ENCODE measurements around the gene CHST12.
"Not testable (repeated sequence)": the region's sequence is repeated elsewhere in the genome, so short reads cannot be mapped to it uniquely, and the experiment has no call there.

The CHST12 gene

GRCh38 chr7:2403718-2404648 is 572 bp downstream of the CHST12 start:
- DNase-seq (ENCODE audit: low read depth): no peak

GRCh38 chr7:2404714-2405119 is 1.3 kb downstream of the CHST12 start:
- DNase-seq (ENCODE audit: low read depth): no peak

- DNase-seq (ENCODE audit: low read depth): no peak
Measured at GRCh38 chr7:2405201-2405600, 1.8 kb downstream of the CHST12 start.

GRCh38 chr7:2405601-2406345 is 2.4 kb downstream of the CHST12 start:
- DNase-seq (ENCODE audit: low read depth): peak; percentile 36

- no peak for DNase-seq (ENCODE audit: low read depth)
Measured at GRCh38 chr7:2409745-2410414, 6.5 kb downstream of the CHST12 start.

GRCh38 chr7:2411049-2411448 is 7.6 kb downstream of the CHST12 start:
- no peak for DNase-seq (ENCODE audit: low read depth)

GRCh38 chr7:2411815-2412586 is 8.6 kb downstream of the CHST12 start:
- DNase-seq (ENCODE audit: low read depth): no peak

- DNase-seq (ENCODE audit: low read depth): no peak
Measured at GRCh38 chr7:2412587-2413201, 9.3 kb downstream of the CHST12 start.

GRCh38 chr7:2416063-2416462 is 12.7 kb downstream of the CHST12 start:
- no peak for DNase-seq (ENCODE audit: low read depth)

- no peak for DNase-seq (ENCODE audit: low read depth)
Measured at GRCh38 chr7:2416650-2417049, 13.2 kb downstream of the CHST12 start.

- not testable (repeated sequence) for DNase-seq (ENCODE audit: low read depth)
Measured at GRCh38 chr7:2417178-2417577, 13.8 kb downstream of the CHST12 start.

- DNase-seq (ENCODE audit: low read depth): no peak
Measured at GRCh38 chr7:2417981-2418481, 14.6 kb downstream of the CHST12 start.

GRCh38 chr7:2420216-2420933 is 17.0 kb downstream of the CHST12 start:
- no peak for DNase-seq (ENCODE audit: low read depth)

- no peak for DNase-seq (ENCODE audit: low read depth)
Measured at GRCh38 chr7:2421943-2422310, 18.5 kb downstream of the CHST12 start.

GRCh38 chr7:2425749-2426148 is 22.3 kb downstream of the CHST12 start:
- DNase-seq (ENCODE audit: low read depth): no peak

- no peak for DNase-seq (ENCODE audit: low read depth)
Measured at GRCh38 chr7:2431260-2431867, 28.0 kb downstream of the CHST12 start.

GRCh38 chr7:2432910-2433712 is 29.7 kb downstream of the CHST12 start:
- DNase-seq (ENCODE audit: low read depth): no peak

- DNase-seq (ENCODE audit: low read depth): no peak
Measured at GRCh38 chr7:2433713-2434550, 30.5 kb downstream of the CHST12 start.

Data from activated T-cell treated with anti-CD3 and anti-CD28 coated beads for 24 hours (primary cell).